OCI-LY7 (cell line): ENCODE results near the gene MAP2K5. TPM values are rescaled to one million over a fixed set of nuclear protein-coding genes. Genes with fewer than 3 reads are reported as not detected.

Source experiments
- BruUV-seq: library from RNA; stranded (reverse); fragments of 400-500 nt; replicated peaks from 2 replicates; lab custom pipeline; 2021; lab: Mats Ljungman, UMichigan
- CTCF ChIA-PET: fragments of 300-600 bp; sonication (Branson Sonifier 250); formaldehyde crosslinking; loops from one replicate; lab custom pipeline; 2022; ENCODE audit warnings: antibody characterized with exemption; ENCODE audit not compliant: unreplicated experiment; lab: Charles Lee
- POLR2A ChIA-PET: fragments of 300-600 bp; sonication (Branson Sonifier 250); formaldehyde crosslinking; loops from one replicate; lab custom pipeline; 2022; ENCODE audit warnings: antibody characterized with exemption; lab: Charles Lee
- DNase-seq: peaks from one replicate; pipeline ENCODE4 v3.0.0-alpha.2; 2015; ENCODE audit warnings: low spot score
- H2AFZ ChIP-seq: fragments of 200-600 bp; sonication (generic), shearing (Covaris generic); 2 replicates; pipeline ENCODE4 v1.6.1; 2014; ENCODE audit warnings: mild to moderate bottlenecking, antibody characterized with exemption, low read length, moderate library complexity
- H3K27ac ChIP-seq: fragments of 200-600 bp; sonication (generic); 2 replicates; pipeline ENCODE4 v1.5.1; 2014; ENCODE audit warnings: mixed run types, low read depth, mild to moderate bottlenecking, moderate library complexity, low read length, inconsistent platforms; ENCODE audit not compliant: poor library complexity, severe bottlenecking
- H3K36me3 ChIP-seq: fragments of 200-600 bp; sonication (generic); 2 replicates; pipeline ENCODE4 v1.6.1; 2014; ENCODE audit warnings: mild to moderate bottlenecking, antibody characterized with exemption, low read length, moderate library complexity, mixed read lengths; ENCODE audit not compliant: insufficient read depth
- H3K4me1 ChIP-seq: fragments of 200-600 bp; sonication (generic); 2 replicates; pipeline ENCODE4 v1.5.1; 2014; ENCODE audit warnings: mild to moderate bottlenecking, low read length; ENCODE audit not compliant: insufficient read depth, poor library complexity, severe bottlenecking
- H3K4me2 ChIP-seq: fragments of 200-600 bp; sonication (generic); 2 replicates; pipeline ENCODE4 v1.6.1; 2014; ENCODE audit warnings: mild to moderate bottlenecking, low read length
- H3K4me3 ChIP-seq: fragments of 200-600 bp; sonication (generic); 2 replicates; pipeline ENCODE4 v1.5.1; 2014; ENCODE audit warnings: mild to moderate bottlenecking, low read depth, low read length; ENCODE audit not compliant: poor library complexity, severe bottlenecking
- H3K79me2 ChIP-seq: fragments of 200-600 bp; sonication (generic); 2 replicates; pipeline ENCODE4 v1.6.1; 2016; ENCODE audit warnings: low read depth, mild to moderate bottlenecking, low read length, moderate library complexity, mixed read lengths; ENCODE audit not compliant: insufficient read depth
- H3K9me2 ChIP-seq: fragments of 200-600 bp; sonication (generic); 2 replicates; pipeline ENCODE4 v1.6.1; 2016; ENCODE audit warnings: mild to moderate bottlenecking, low read length, mixed read lengths; ENCODE audit not compliant: insufficient read depth
- H3K9me3 ChIP-seq: fragments of 200-600 bp; sonication (generic); 2 replicates; pipeline ENCODE4 v1.6.1; 2014; ENCODE audit warnings: mild to moderate bottlenecking, mixed run types, low read length, mixed read lengths
- H4K20me1 ChIP-seq: fragments of 200-600 bp; sonication (generic); 2 replicates; pipeline ENCODE4 v1.6.1; 2014; ENCODE audit warnings: mild to moderate bottlenecking, antibody characterized with exemption, low read length, moderate library complexity, mixed read lengths; ENCODE audit not compliant: insufficient read depth
- EZH2phosphoT487 ChIP-seq: fragments of 200-600 bp; sonication (generic); IDR thresholded peaks from 2 replicates; pipeline ENCODE4 v1.6.1; 2018; ENCODE audit warnings: low read depth, borderline replicate concordance, mild to moderate bottlenecking, mixed run types, antibody characterized with exemption, low read length, moderate library complexity, mixed read lengths
- intact Hi-C: fragments of 100-400 bp; cut with micrococcal nuclease; formaldehyde crosslinking; loops from one replicate; pipeline ENCODE4 v1.10.0; 2022; ENCODE audit not compliant: unreplicated experiment
- total RNA-seq, 2 experiments: library from RNA; depleted of rRNA in 1 of 2; stranded (reverse); fragments of >200 nt in 1 of 2; shearing (Covaris generic) in 1 of 2; gene quantifications; 2 replicates each; pipeline ENCODE4 v1.2.3, GENCODE V29; 2014 to 2022
- TF ChIP-seq, protein P1 (sequence below): fragments of 200-600 bp; sonication (generic); conservative IDR thresholded peaks from 2 replicates; pipeline ENCODE4 v1.5.1; 2014; ENCODE audit warnings: mild to moderate bottlenecking, antibody characterized with exemption, low read length, moderate library complexity, mixed read lengths

Gene MAP2K5
- total RNA-seq, 2 experiments from 2014 or later: 10.2 to 35.0 TPM

DNA sequence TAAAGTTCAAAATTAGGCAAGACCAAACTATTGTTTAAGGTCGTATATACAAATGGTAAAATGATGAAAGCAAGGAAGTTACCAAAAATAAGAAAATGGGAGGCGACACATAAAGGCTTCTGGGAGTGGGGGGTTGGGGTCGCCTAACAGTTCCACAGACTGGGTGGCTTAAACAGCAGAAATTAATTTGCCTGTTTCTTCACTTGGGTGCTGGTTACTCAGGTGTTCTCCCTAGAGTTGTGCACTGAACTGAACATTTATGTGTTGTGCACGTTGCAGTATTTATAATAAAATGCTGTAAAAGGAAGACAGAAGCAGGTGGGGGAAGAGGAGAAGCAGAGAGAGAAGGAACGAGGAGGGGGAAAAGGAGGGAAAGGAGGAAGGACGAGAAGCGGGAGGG, 307.8 kb downstream of the MAP2K5 start:
- Histone ChIP-seq H3K27ac (peak overlapping the region; percentile 75), H3K4me3 (peak overlapping the region; percentile 32), H3K9me2 (no peaks in the 10 kb centered on the region), H4K20me1 (no peaks in the 10 kb centered on the region), H2AFZ (peak overlapping the region; percentile 70), H3K36me3 (no peaks in the 10 kb centered on the region; the same call in 1 of the 2 replicates), H3K9me3 (peaks cover 10% of the 10 kb centered on the region; the same call in 1 of the 2 replicates), H3K79me2 (no peaks in the 10 kb centered on the region), H3K4me2 (peak overlapping the region; percentile 61), H3K4me1 (peaks cover 71% of the 10 kb centered on the region)
- CTCF ChIA-PET: no interaction called here
- TF ChIP-seq EZH2phosphoT487: no peak
- TF ChIP-seq, protein P1, sequence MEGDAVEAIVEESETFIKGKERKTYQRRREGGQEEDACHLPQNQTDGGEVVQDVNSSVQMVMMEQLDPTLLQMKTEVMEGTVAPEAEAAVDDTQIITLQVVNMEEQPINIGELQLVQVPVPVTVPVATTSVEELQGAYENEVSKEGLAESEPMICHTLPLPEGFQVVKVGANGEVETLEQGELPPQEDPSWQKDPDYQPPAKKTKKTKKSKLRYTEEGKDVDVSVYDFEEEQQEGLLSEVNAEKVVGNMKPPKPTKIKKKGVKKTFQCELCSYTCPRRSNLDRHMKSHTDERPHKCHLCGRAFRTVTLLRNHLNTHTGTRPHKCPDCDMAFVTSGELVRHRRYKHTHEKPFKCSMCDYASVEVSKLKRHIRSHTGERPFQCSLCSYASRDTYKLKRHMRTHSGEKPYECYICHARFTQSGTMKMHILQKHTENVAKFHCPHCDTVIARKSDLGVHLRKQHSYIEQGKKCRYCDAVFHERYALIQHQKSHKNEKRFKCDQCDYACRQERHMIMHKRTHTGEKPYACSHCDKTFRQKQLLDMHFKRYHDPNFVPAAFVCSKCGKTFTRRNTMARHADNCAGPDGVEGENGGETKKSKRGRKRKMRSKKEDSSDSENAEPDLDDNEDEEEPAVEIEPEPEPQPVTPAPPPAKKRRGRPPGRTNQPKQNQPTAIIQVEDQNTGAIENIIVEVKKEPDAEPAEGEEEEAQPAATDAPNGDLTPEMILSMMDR: no peak
- BruUV-seq: no TSS peak
- intact Hi-C loops: no loop called here
- peak; percentile 57 for DNase-seq
- POLR2A ChIA-PET: interaction anchor here (1.2 kb wide), 1 partner anchor 9 kb away, joined by 3 read pairs; no protein-coding TSS in a partner anchor

DNA sequence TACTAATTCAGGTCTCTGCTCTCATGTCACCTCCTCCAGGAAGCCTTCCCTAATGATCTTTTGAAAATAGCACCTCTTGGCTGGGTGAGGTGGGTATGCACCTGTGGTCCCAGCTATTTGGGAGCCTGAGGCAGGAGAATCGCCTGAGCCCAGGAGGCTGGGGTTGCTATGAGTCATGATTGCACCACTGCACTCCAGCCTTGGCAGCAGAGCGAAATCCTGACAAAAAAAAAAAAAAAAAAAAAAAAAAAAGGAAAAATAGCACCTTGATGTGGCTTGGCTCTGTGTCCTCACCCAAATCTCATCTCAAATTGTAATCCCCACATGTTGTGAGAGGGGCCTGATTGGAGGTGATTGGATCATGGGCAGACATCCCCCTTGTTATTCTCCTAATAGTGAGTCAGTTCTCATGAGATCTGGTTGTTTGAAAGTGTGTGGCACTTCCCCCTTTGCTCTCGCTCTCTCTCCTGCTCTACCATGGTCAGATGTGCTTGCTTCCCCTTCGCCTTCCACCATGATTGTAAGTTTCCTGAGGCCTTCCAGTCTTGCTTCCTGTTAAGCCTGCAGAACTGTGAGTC, 308.6 kb downstream of the MAP2K5 start:
- DNase-seq: peak; percentile 62
- H3K4me3 ChIP-seq: peak overlapping the region; percentile 32
- no TSS peak for BruUV-seq
- H3K4me1 ChIP-seq: peaks cover 78% of the 10 kb centered on the region
- CTCF ChIA-PET: no interaction called here
- POLR2A ChIA-PET: interaction anchor here (1.2 kb wide), 1 partner anchor 10 kb away, joined by 3 read pairs; no protein-coding TSS in a partner anchor
- no peaks in the 10 kb centered on the region for H4K20me1 ChIP-seq
- TF ChIP-seq, protein P1: no peak
- TF ChIP-seq EZH2phosphoT487: no peak
- no peaks in the 10 kb centered on the region; the same call in 1 of the 2 replicates for H3K36me3 ChIP-seq
- H2AFZ ChIP-seq: peak overlapping the region; percentile 70; the same call in 1 of the 2 replicates
- no peaks in the 10 kb centered on the region for H3K79me2 ChIP-seq
- H3K27ac ChIP-seq: peak overlapping the region; percentile 75
- H3K9me2 ChIP-seq: no peaks in the 10 kb centered on the region
- peaks cover 10% of the 10 kb centered on the region; the same call in 1 of the 2 replicates for H3K9me3 ChIP-seq
- peak overlapping the region; percentile 61 for H3K4me2 ChIP-seq
- intact Hi-C loops: no loop called here

DNA sequence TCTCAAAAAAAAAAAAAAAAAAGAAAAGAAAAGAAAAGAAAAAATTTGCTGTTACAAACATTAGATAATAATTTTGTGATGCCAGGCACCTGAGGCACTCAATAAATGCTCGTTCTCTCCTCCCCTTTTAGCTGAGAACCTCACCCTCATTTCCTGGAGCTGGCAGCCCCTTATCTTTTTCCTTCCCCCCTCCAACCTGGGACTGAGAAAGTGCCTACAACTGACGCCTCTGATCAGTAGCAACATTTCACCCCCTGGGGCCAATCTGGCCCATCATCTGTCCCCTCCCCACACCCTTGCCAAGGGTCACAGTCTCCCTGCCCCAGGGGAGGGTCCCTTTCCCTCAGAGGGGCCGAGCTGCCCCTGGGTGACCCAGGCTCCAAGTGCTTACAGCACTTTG, 309.9 kb downstream of the MAP2K5 start:
- peak overlapping the region; percentile 75 for H3K27ac ChIP-seq
- peaks cover 86% of the 10 kb centered on the region for H3K4me1 ChIP-seq
- H3K4me3 ChIP-seq: no peak overlapping the region
- DNase-seq: no peak
- peak overlapping the region; percentile 76 for H2AFZ ChIP-seq
- no peaks in the 10 kb centered on the region for H3K9me2 ChIP-seq
- H3K79me2 ChIP-seq: no peaks in the 10 kb centered on the region
- POLR2A ChIA-PET: interaction anchor here (0.5 to 2.6 kb wide), 4 partner anchors 9 to 16 kb away, joined by 3 to 16 read pairs (median 5); no protein-coding TSS in a partner anchor
- intact Hi-C loops: no loop called here
- BruUV-seq: no TSS peak
- H3K9me3 ChIP-seq: peaks cover 10% of the 10 kb centered on the region; the same call in 1 of the 2 replicates
- H3K36me3 ChIP-seq: no peaks in the 10 kb centered on the region; the same call in 1 of the 2 replicates
- no peaks in the 10 kb centered on the region for H4K20me1 ChIP-seq
- H3K4me2 ChIP-seq: peak overlapping the region; percentile 85
- CTCF ChIA-PET: no interaction called here
- no peak for TF ChIP-seq EZH2phosphoT487
- TF ChIP-seq, protein P1: no peak
